Cardiac muscle cell (in vitro differentiated cells and primary cell): Measurements from ENCODE around the gene TMEM130. TPM values are rescaled to one million over a fixed set of nuclear protein-coding genes. Genes with fewer than 3 reads are reported as not detected.

ENCODE experiments used
- DNase-seq, 2 donors: peaks; one replicate each; pipeline versions ENCODE4 v3.0.0 to v3.0.0-alpha.2; 2010 to 2017; ENCODE audit warnings: low read depth in 1 of 2, low spot score in 1 of 2
- H3K27ac ChIP-seq: fragments of 200-600 bp; sonication (generic); 2 replicates; pipeline ENCODE4 v1.5.1; 2016
- H3K27me3 ChIP-seq: fragments of 200-600 bp; sonication (generic); 2 replicates; pipeline ENCODE4 v1.6.0; 2016; ENCODE audit warnings: control low read depth
- H3K36me3 ChIP-seq: fragments of 200-600 bp; sonication (generic); 2 replicates; pipeline ENCODE4 v1.5.1; 2016; ENCODE audit warnings: control low read depth
- H3K4me1 ChIP-seq: fragments of 200-600 bp; sonication (generic); 2 replicates; pipeline ENCODE4 v1.8.1; 2017; ENCODE audit warnings: low read depth, mild to moderate bottlenecking, mixed run types
- H3K4me3 ChIP-seq: fragments of 200-600 bp; sonication (generic); 2 replicates; pipeline ENCODE4 v1.5.1; 2016; ENCODE audit warnings: mild to moderate bottlenecking
- H3K9me3 ChIP-seq: fragments of 200-600 bp; sonication (generic); 2 replicates; pipeline ENCODE4 v1.5.1; 2017; ENCODE audit warnings: low read depth, mild to moderate bottlenecking, control low read depth
- CTCF ChIP-seq: IDR thresholded peaks from 2 replicates; pipeline ENCODE4 v1.5.1; 2012; ENCODE audit warnings: low read depth, mild to moderate bottlenecking, low read length
- polyA plus RNA-seq: library from polyadenylated mRNA; unstranded; fragments of >200 nt; fragmentation: Nextera tagmentation; extraction: Ambion mirVana; gene quantifications from 2 replicates; pipeline ENCODE4 v1.2.1, GENCODE V29; 2016
- total RNA-seq: library from RNA; depleted of rRNA; stranded (reverse); fragments of >200 nt; gene quantifications from 2 replicates; pipeline ENCODE4 v1.2.3, GENCODE V29; 2016

TMEM130 gene
- total and polyA plus RNA-seq, 2 experiments from 2014 or later: 0.51 to 0.54 TPM

GRCh38 chr7:98816967-98817710, 52.7 kb downstream of the TMEM130 start:
- TF ChIP-seq CTCF: no peak
- Histone ChIP-seq H3K4me3 (no peak overlapping the region), H3K9me3 (no peaks in the 10 kb centered on the region), H3K4me1 (no peaks in the 10 kb centered on the region), H3K27ac (no peak overlapping the region), H3K27me3 (no peaks in the 10 kb centered on the region), H3K36me3 (no peaks in the 10 kb centered on the region)
- no peak for DNase-seq

DNA sequence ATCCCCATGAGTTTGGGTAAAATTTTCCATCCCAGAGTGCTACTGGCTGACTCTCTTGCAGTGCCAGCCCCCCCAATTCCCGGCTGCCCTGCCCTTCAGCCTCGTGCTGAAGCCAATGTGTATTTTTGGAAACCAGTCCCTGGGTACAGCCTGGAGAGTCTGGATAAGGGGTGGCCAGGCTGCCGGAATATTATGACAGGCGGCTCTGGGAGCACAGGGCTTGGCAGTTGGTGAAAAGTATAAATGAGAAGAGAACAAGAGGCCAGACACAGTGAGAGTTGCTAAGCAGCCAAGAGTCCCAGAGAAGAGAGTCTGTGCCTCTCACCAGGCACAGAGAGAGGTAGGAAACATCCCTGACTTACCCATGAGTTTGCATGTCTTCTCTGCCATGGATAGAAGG, 53.6 kb downstream of the TMEM130 start:
- no peaks in the 10 kb centered on the region for H3K36me3 ChIP-seq
- no peak overlapping the region for H3K4me3 ChIP-seq
- TF ChIP-seq CTCF: no peak
- H3K27me3 ChIP-seq: no peaks in the 10 kb centered on the region
- DNase-seq: no peak
- no peak overlapping the region for H3K27ac ChIP-seq
- no peaks in the 10 kb centered on the region for H3K4me1 ChIP-seq
- no peaks in the 10 kb centered on the region for H3K9me3 ChIP-seq

- Histone ChIP-seq H3K4me1 (no peaks in the 10 kb centered on the region), H3K27me3 (no peaks in the 10 kb centered on the region), H3K36me3 (no peaks in the 10 kb centered on the region), H3K27ac (no peak overlapping the region), H3K4me3 (no peak overlapping the region), H3K9me3 (no peaks in the 10 kb centered on the region)
- no peak for DNase-seq
- TF ChIP-seq CTCF: no peak
These were observed 54.5 kb downstream of the TMEM130 start for GRCh38 chr7:98815313-98815712.

GRCh38 chr7:98811299-98811698, 58.5 kb downstream of the TMEM130 start:
- no peaks in the 10 kb centered on the region for H3K27me3 ChIP-seq
- H3K4me1 ChIP-seq: no peaks in the 10 kb centered on the region
- DNase-seq: no peak
- H3K27ac ChIP-seq: no peak overlapping the region
- H3K9me3 ChIP-seq: no peaks in the 10 kb centered on the region
- H3K36me3 ChIP-seq: no peaks in the 10 kb centered on the region
- H3K4me3 ChIP-seq: no peak overlapping the region
- TF ChIP-seq CTCF: no peak

GRCh38 chr7:98810153-98810802, 59.5 kb downstream of the TMEM130 start:
- H3K36me3 ChIP-seq: no peaks in the 10 kb centered on the region
- H3K27me3 ChIP-seq: no peaks in the 10 kb centered on the region
- no peak for TF ChIP-seq CTCF
- no peaks in the 10 kb centered on the region for H3K9me3 ChIP-seq
- no peaks in the 10 kb centered on the region for H3K4me1 ChIP-seq
- H3K27ac ChIP-seq: no peak overlapping the region
- H3K4me3 ChIP-seq: no peak overlapping the region
- DNase-seq: peak in 1 of 2 donors; percentile 52
